ENCODE data around the gene TRRAP. TPM values are rescaled to one million over a fixed set of nuclear protein-coding genes. Genes with fewer than 3 reads are reported as not detected.

The TRRAP gene
- total RNA-seq, 1 experiment from 2014 or later: 55.4 TPM

- no peaks in the 10 kb centered on the region for H3K4me1 Mint-ChIP-seq (ENCODE audit: low read depth, unreplicated experiment)
- H3K9me3 ChIP-seq: no peaks in the 10 kb centered on the region
- H3K4me3 ChIP-seq (ENCODE audit: low read depth, low read length): no peak overlapping the region
- no peak for TF ChIP-seq CTCF (IDR thresholded peaks at IDR 0.05; ENCODE audit: insufficient read depth in 1 of 2, low read depth in 1 of 2, low read length in 1 of 2, severe bottlenecking in 1 of 2, unreplicated experiment in 1 of 2)
- intact Hi-C loops (cut with micrococcal nuclease; ENCODE audit: unreplicated experiment): no loop called here
- H3K36me3 ChIP-seq (ENCODE audit: control insufficient read depth, insufficient read depth, low read length): peaks cover 3% of the 10 kb centered on the region; the same call in 1 of the 2 replicates
- no peaks in the 10 kb centered on the region for H3K4me1 ChIP-seq
- H3K27me3 Mint-ChIP-seq (ENCODE audit: insufficient read depth, unreplicated experiment): no peaks in the 10 kb centered on the region
- no peak for DNase-seq
- no peaks in the 10 kb centered on the region for H3K9me3 Mint-ChIP-seq (ENCODE audit: unreplicated experiment)
- H3K27me3 ChIP-seq (replicated peaks; ENCODE audit: control insufficient read depth, insufficient read depth, low read length): no peaks in the 10 kb centered on the region
- ChIA-PET POLR2A (no interaction called here), CTCF (no interaction called here)
- peaks cover 56% of the 10 kb centered on the region for H3K36me3 Mint-ChIP-seq (ENCODE audit: insufficient read depth, unreplicated experiment)
- BruUV-seq (replicated peaks): no TSS peak
- no peak overlapping the region for H3K4me3 Mint-ChIP-seq (ENCODE audit: unreplicated experiment)
- no peak overlapping the region for H3K27ac Mint-ChIP-seq (ENCODE audit: unreplicated experiment)
Observed at GRCh38 chr7:98995111-98995510, 116.8 kb downstream of the TRRAP start.

- H3K36me3 ChIP-seq (ENCODE audit: control insufficient read depth, insufficient read depth, low read length): peaks cover 3% of the 10 kb centered on the region; the same call in 1 of the 2 replicates
- H3K4me1 Mint-ChIP-seq (ENCODE audit: low read depth, unreplicated experiment): no peaks in the 10 kb centered on the region
- no TSS peak for BruUV-seq (replicated peaks)
- no peaks in the 10 kb centered on the region for H3K9me3 Mint-ChIP-seq (ENCODE audit: unreplicated experiment)
- no peak for DNase-seq
- no peak for TF ChIP-seq CTCF (IDR thresholded peaks at IDR 0.05; ENCODE audit: insufficient read depth in 1 of 2, low read depth in 1 of 2, low read length in 1 of 2, severe bottlenecking in 1 of 2, unreplicated experiment in 1 of 2)
- intact Hi-C loops (cut with micrococcal nuclease; ENCODE audit: unreplicated experiment): no loop called here
- H3K36me3 Mint-ChIP-seq (ENCODE audit: insufficient read depth, unreplicated experiment): peaks cover 62% of the 10 kb centered on the region
- no peak overlapping the region for H3K4me3 ChIP-seq (ENCODE audit: low read depth, low read length)
- POLR2A ChIA-PET: no interaction called here
- H3K4me3 Mint-ChIP-seq (ENCODE audit: unreplicated experiment): no peak overlapping the region
- no peaks in the 10 kb centered on the region for H3K9me3 ChIP-seq
- H3K27me3 Mint-ChIP-seq (ENCODE audit: insufficient read depth, unreplicated experiment): no peaks in the 10 kb centered on the region
- no peak overlapping the region for H3K27ac Mint-ChIP-seq (ENCODE audit: unreplicated experiment)
- H3K27me3 ChIP-seq (replicated peaks; ENCODE audit: control insufficient read depth, insufficient read depth, low read length): no peaks in the 10 kb centered on the region
- CTCF ChIA-PET: no interaction called here
- no peaks in the 10 kb centered on the region for H3K4me1 ChIP-seq
Observed at GRCh38 chr7:98995523-98996149, 117.3 kb downstream of the TRRAP start.

GRCh38 chr7:98996150-98996552 lies 117.8 kb downstream of the TRRAP start:
- intact Hi-C loops (cut with micrococcal nuclease; ENCODE audit: unreplicated experiment): no loop called here
- POLR2A ChIA-PET: no interaction called here
- H3K9me3 ChIP-seq: no peaks in the 10 kb centered on the region
- TF ChIP-seq CTCF (IDR thresholded peaks at IDR 0.05; ENCODE audit: insufficient read depth in 1 of 2, low read depth in 1 of 2, low read length in 1 of 2, severe bottlenecking in 1 of 2, unreplicated experiment in 1 of 2): no peak
- Mint-ChIP-seq H3K9me3 (ENCODE audit: unreplicated experiment) (no peaks in the 10 kb centered on the region), H3K36me3 (ENCODE audit: insufficient read depth, unreplicated experiment) (peaks cover 62% of the 10 kb centered on the region), H3K27ac (ENCODE audit: unreplicated experiment) (no peak overlapping the region), H3K4me1 (ENCODE audit: low read depth, unreplicated experiment) (no peaks in the 10 kb centered on the region), H3K4me3 (ENCODE audit: unreplicated experiment) (no peak overlapping the region), H3K27me3 (ENCODE audit: insufficient read depth, unreplicated experiment) (no peaks in the 10 kb centered on the region)
- no peaks in the 10 kb centered on the region for H3K4me1 ChIP-seq
- no peak for DNase-seq
- H3K4me3 ChIP-seq (ENCODE audit: low read depth, low read length): no peak overlapping the region
- CTCF ChIA-PET: no interaction called here
- peaks cover 3% of the 10 kb centered on the region; the same call in 1 of the 2 replicates for H3K36me3 ChIP-seq (ENCODE audit: control insufficient read depth, insufficient read depth, low read length)
- BruUV-seq (replicated peaks): no TSS peak
- no peaks in the 10 kb centered on the region for H3K27me3 ChIP-seq (replicated peaks; ENCODE audit: control insufficient read depth, insufficient read depth, low read length)
